ENCODE measurements around the gene RET. TPM values are rescaled to one million over a fixed set of nuclear protein-coding genes. Genes with fewer than 3 reads are reported as not detected.

The RET gene
- total and polyA plus RNA-seq, 2 of the 13 experiments (the other 11 are each of a cell fraction or from before 2014, with no cell fraction given): 0.02 TPM; not detected in 1

DNA sequence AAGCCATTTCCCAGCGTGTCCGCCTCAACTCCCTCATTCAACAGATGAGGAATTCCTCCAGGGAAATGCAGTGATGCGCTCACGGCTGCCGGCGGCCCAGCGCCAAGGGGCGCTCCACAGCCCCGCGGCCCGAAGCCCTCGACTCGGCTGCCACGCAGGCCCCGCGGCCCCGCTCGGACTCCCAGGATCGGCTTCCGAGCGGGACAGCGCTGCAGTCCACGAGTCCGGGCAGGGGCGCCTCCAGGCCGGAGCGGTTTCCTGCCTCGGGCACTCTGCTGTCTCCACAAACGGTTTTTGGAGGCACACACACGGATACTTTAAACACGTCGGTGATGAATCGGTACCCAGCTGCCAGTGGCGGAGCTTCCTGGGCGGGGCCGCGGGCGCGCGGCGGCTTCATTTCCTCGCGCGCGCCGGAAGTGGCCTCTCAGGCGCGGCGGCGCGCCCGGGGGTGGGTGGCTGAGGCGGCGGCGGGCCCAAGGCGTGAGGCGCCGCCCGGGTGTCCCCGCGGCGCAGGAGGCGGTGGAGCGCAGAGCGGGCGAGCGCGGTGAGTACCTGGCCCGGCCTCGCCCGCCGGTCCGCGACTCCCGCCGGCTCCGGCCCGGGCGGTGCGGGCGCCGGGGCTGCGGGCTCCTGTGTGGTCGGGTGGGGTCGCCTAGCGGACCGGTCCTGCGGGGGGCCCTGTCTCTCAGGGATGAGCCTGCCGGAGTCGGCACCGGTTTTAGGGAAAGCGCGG is 61.3 kb downstream of the RET start, which contains the start of gene CSGALNACT2:
CSGALNACT2 (plus strand) TSS at position 425 of the 736 bp plus-strand sequence. CDS start 16,705 bp downstream, outside the sequence.
- intact Hi-C loops (cut with micrococcal nuclease; ENCODE audit: unreplicated experiment) (no loop called here), in situ Hi-C loops (cut with HindIII; ENCODE audit: extremely low pct_ligation_motif_present, low pct_unique_long_range_greater_than_20kb) (no loop called here)
- Histone ChIP-seq H3K4me1 (ENCODE audit: insufficient read depth, low read length) (peaks cover 33% of the 10 kb centered on the region), H3K79me2 (ENCODE audit: insufficient read depth, low read length) (peaks cover 29% of the 10 kb centered on the region), H3K9me3 (ENCODE audit: low read length) (no peaks in the 10 kb centered on the region), H3K9ac (ENCODE audit: insufficient read depth, low read depth, low read length) (peak within 1 kb of the TSS; percentile 69), H3K27ac (ENCODE audit: extremely low read length, insufficient read depth, low read length) (peak within 1 kb of the TSS; percentile 58), H4K20me1 (ENCODE audit: insufficient read depth, low read length) (no peaks in the 10 kb centered on the region), H3K4me3 (replicated peaks in 1 of 3; ENCODE audit: insufficient read depth in 1 of 3, low read depth in 2 of 3, low read length in 3 of 3) (peak within 1 kb of the TSS; percentile 89 to 95 (median 92)), H3K36me3 (replicated peaks in 1 of 2; ENCODE audit: control insufficient read depth in 1 of 2, insufficient read depth in 2 of 2, low read length in 2 of 2) (no peaks in the 10 kb centered on the region), H3K27me3 (ENCODE audit: control insufficient read depth in 1 of 2, insufficient read depth in 2 of 2, low read length in 2 of 2) (peaks cover 0 to 4% of the 10 kb centered on the region in 2 experiments; a peak in 1 of 5 replicates), H2AFZ (ENCODE audit: low read length) (peak within 1 kb of the TSS; percentile 77), H3K4me2 (ENCODE audit: low read depth, low read length) (peak within 1 kb of the TSS; percentile 70)
- POLR2A ChIA-PET: no interaction called here
- CTCF ChIA-PET (ENCODE audit: low intra/inter-chr PET ratio, low total read pairs): no interaction called here
- DNase-seq (ENCODE audit: low spot score) (peak; percentile 59), ATAC-seq (peak; percentile 93), FAIRE-seq (peak; percentile 23)
- BruUV-seq (replicated peaks): no TSS peak
- 2% methylated on average over 10 of the region's 93 CpGs for WGBS (ENCODE audit: low lambda C conversion rate)
- TF ChIP-seq, protein P1, sequence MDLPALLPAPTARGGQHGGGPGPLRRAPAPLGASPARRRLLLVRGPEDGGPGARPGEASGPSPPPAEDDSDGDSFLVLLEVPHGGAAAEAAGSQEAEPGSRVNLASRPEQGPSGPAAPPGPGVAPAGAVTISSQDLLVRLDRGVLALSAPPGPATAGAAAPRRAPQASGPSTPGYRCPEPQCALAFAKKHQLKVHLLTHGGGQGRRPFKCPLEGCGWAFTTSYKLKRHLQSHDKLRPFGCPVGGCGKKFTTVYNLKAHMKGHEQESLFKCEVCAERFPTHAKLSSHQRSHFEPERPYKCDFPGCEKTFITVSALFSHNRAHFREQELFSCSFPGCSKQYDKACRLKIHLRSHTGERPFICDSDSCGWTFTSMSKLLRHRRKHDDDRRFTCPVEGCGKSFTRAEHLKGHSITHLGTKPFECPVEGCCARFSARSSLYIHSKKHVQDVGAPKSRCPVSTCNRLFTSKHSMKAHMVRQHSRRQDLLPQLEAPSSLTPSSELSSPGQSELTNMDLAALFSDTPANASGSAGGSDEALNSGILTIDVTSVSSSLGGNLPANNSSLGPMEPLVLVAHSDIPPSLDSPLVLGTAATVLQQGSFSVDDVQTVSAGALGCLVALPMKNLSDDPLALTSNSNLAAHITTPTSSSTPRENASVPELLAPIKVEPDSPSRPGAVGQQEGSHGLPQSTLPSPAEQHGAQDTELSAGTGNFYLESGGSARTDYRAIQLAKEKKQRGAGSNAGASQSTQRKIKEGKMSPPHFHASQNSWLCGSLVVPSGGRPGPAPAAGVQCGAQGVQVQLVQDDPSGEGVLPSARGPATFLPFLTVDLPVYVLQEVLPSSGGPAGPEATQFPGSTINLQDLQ (CRISPR knock-in tag; IDR thresholded peaks at IDR 0.05): peak; percentile 21
- TF ChIP-seq, protein P2, sequence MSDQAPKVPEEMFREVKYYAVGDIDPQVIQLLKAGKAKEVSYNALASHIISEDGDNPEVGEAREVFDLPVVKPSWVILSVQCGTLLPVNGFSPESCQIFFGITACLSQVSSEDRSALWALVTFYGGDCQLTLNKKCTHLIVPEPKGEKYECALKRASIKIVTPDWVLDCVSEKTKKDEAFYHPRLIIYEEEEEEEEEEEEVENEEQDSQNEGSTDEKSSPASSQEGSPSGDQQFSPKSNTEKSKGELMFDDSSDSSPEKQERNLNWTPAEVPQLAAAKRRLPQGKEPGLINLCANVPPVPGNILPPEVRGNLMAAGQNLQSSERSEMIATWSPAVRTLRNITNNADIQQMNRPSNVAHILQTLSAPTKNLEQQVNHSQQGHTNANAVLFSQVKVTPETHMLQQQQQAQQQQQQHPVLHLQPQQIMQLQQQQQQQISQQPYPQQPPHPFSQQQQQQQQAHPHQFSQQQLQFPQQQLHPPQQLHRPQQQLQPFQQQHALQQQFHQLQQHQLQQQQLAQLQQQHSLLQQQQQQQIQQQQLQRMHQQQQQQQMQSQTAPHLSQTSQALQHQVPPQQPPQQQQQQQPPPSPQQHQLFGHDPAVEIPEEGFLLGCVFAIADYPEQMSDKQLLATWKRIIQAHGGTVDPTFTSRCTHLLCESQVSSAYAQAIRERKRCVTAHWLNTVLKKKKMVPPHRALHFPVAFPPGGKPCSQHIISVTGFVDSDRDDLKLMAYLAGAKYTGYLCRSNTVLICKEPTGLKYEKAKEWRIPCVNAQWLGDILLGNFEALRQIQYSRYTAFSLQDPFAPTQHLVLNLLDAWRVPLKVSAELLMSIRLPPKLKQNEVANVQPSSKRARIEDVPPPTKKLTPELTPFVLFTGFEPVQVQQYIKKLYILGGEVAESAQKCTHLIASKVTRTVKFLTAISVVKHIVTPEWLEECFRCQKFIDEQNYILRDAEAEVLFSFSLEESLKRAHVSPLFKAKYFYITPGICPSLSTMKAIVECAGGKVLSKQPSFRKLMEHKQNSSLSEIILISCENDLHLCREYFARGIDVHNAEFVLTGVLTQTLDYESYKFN (CRISPR knock-in tag; conservative IDR thresholded peaks at IDR 0.05): no peak
- TF ChIP-seq HINFP (CRISPR knock-in tag; IDR thresholded peaks at IDR 0.05; ENCODE audit: low read depth): peak; percentile 19; the same call in 1 of the 2 replicates
- peak; percentile 58; the same call in 1 of the 2 replicates for TF ChIP-seq ETV5 (CRISPR knock-in tag; IDR thresholded peaks at IDR 0.05; ENCODE audit: borderline replicate concordance)
- TF ChIP-seq ZKSCAN1 (IDR thresholded peaks at IDR 0.05; ENCODE audit: low read length): no peak
- TF ChIP-seq, protein P3, sequence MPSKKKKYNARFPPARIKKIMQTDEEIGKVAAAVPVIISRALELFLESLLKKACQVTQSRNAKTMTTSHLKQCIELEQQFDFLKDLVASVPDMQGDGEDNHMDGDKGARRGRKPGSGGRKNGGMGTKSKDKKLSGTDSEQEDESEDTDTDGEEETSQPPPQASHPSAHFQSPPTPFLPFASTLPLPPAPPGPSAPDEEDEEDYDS (CRISPR knock-in tag; IDR thresholded peaks at IDR 0.05): 0 out of 2 replicates have a peak, but pooled peaks have one; percentile 44
- no peak for TF ChIP-seq ZZZ3 (CRISPR knock-in tag; IDR thresholded peaks at IDR 0.05; ENCODE audit: borderline replicate concordance)
- no peak for TF ChIP-seq EHMT2 (IDR thresholded peaks at IDR 0.05; ENCODE audit: borderline replicate concordance, low read depth, low read length)
- peak; percentile 89 for TF ChIP-seq ZBTB14 (CRISPR knock-in tag; IDR thresholded peaks at IDR 0.05)
- TF ChIP-seq POLR2AphosphoS5 (IDR thresholded peaks at IDR 0.05; ENCODE audit: low read depth, low read length): peak; percentile 71
- TF ChIP-seq ZNF430 (CRISPR knock-in tag; IDR thresholded peaks at IDR 0.05): peak; percentile 20; the same call in 1 of the 2 replicates
- TF ChIP-seq MXI1 (IDR thresholded peaks at IDR 0.05; ENCODE audit: borderline replicate concordance, low read depth, low read length): peak; percentile 25; the same call in 1 of the 3 replicates
- 0 out of 2 replicates have a peak, but pooled peaks have one; percentile 29 for TF ChIP-seq GLI4 (CRISPR knock-in tag; IDR thresholded peaks at IDR 0.05; ENCODE audit: borderline replicate concordance)

Measured in HepG2 (cell line).